Dendritic cell treated with granulocyte-macrophage colony-stimulating factor and Interleukin-4, amounts not matched to agents 40 ng/mL and 50 ng/mL, for 4 days (primary cell): Measurements from ENCODE around the gene FILIP1.

Source experiments
- H3K27ac Mint-ChIP-seq: one replicate; pipeline ENCODE4 v1.8.0; 2022; ENCODE audit warnings: mild to moderate bottlenecking, mixed read lengths
- H3K27me3 Mint-ChIP-seq: one replicate; pipeline ENCODE4 v1.8.0; 2022; ENCODE audit warnings: mild to moderate bottlenecking, mixed read lengths
- H3K36me3 Mint-ChIP-seq: one replicate; pipeline ENCODE4 v1.8.0; 2022; ENCODE audit warnings: low read depth, mixed read lengths
- H3K4me1 Mint-ChIP-seq: one replicate; pipeline ENCODE4 v1.8.0; 2022; ENCODE audit warnings: low read depth, mixed read lengths
- H3K4me3 Mint-ChIP-seq: one replicate; pipeline ENCODE4 v1.8.0; 2022; ENCODE audit warnings: mild to moderate bottlenecking, moderate library complexity, mixed read lengths
- H3K9me3 Mint-ChIP-seq: one replicate; pipeline ENCODE4 v1.8.0; 2022; ENCODE audit warnings: mixed read lengths
- intact Hi-C: fragments of 100-400 bp; cut with micrococcal nuclease; formaldehyde crosslinking; loops from one replicate; pipeline ENCODE4 v1.15.0; 2022

The FILIP1 gene

GRCh38 chr6:75326557-75327258 is 166.9 kb downstream of the FILIP1 start:
- Mint-ChIP-seq H3K36me3 (no peaks in the 10 kb centered on the region), H3K4me3 (no peak overlapping the region), H3K9me3 (no peaks in the 10 kb centered on the region), H3K4me1 (no peaks in the 10 kb centered on the region), H3K27ac (no peak overlapping the region), H3K27me3 (peaks cover 6% of the 10 kb centered on the region)
- intact Hi-C loops: no loop called here

DNA sequence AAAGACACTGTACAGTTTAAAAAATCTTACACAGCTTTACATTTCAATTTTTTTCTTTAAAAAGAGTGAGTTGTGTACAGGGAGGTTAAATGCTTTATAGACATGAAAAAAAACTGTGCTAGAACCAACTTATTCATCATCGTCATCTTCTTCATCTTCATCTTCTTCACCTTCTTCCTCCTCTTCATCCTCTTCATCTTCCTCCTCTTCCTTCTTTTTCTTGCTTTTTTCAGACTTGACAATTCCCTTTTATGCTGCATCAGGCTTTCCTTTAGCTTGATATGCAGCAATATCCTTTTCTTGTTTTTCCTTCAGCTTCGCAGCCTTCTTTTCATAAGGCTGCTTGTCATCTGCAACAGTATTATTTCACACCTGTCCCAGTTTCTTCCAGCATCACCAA is 174.7 kb downstream of the FILIP1 start:
- H3K27me3 Mint-ChIP-seq: peaks cover 11% of the 10 kb centered on the region
- intact Hi-C loops: no loop called here
- H3K4me1 Mint-ChIP-seq: peaks cover 9% of the 10 kb centered on the region
- no peak overlapping the region for H3K27ac Mint-ChIP-seq
- no peaks in the 10 kb centered on the region for H3K36me3 Mint-ChIP-seq
- no peak overlapping the region for H3K4me3 Mint-ChIP-seq
- H3K9me3 Mint-ChIP-seq: no peaks in the 10 kb centered on the region

- H3K9me3 Mint-ChIP-seq: no peaks in the 10 kb centered on the region
- H3K36me3 Mint-ChIP-seq: no peaks in the 10 kb centered on the region
- intact Hi-C loops: no loop called here
- H3K4me1 Mint-ChIP-seq: peaks cover 13% of the 10 kb centered on the region
- no peak overlapping the region for H3K4me3 Mint-ChIP-seq
- peaks cover 14% of the 10 kb centered on the region for H3K27me3 Mint-ChIP-seq
- no peak overlapping the region for H3K27ac Mint-ChIP-seq
Observed at GRCh38 chr6:75317503-75318206, 175.9 kb downstream of the FILIP1 start.

DNA sequence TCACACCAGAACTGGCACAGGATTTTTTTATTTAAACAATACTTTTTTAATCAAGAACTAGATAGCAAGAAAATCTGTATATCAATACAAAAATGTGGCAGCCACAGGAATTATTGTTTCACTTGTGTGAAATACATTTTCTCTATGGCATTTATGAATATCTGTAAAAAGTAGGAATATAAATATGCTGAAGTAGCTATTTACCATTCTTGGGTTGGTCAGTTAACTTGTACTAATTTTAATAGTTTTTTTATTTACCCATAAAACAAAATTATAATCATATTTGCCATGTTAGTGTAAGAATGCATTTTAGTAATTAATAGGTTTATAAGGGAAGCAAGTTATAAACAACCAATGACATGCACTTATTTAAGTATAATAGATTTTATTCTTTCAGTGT is 177.6 kb downstream of the FILIP1 start:
- H3K4me1 Mint-ChIP-seq: peaks cover 13% of the 10 kb centered on the region
- H3K9me3 Mint-ChIP-seq: no peaks in the 10 kb centered on the region
- no peak overlapping the region for H3K27ac Mint-ChIP-seq
- no peak overlapping the region for H3K4me3 Mint-ChIP-seq
- H3K27me3 Mint-ChIP-seq: peaks cover 15% of the 10 kb centered on the region
- intact Hi-C loops: no loop called here
- no peaks in the 10 kb centered on the region for H3K36me3 Mint-ChIP-seq

DNA sequence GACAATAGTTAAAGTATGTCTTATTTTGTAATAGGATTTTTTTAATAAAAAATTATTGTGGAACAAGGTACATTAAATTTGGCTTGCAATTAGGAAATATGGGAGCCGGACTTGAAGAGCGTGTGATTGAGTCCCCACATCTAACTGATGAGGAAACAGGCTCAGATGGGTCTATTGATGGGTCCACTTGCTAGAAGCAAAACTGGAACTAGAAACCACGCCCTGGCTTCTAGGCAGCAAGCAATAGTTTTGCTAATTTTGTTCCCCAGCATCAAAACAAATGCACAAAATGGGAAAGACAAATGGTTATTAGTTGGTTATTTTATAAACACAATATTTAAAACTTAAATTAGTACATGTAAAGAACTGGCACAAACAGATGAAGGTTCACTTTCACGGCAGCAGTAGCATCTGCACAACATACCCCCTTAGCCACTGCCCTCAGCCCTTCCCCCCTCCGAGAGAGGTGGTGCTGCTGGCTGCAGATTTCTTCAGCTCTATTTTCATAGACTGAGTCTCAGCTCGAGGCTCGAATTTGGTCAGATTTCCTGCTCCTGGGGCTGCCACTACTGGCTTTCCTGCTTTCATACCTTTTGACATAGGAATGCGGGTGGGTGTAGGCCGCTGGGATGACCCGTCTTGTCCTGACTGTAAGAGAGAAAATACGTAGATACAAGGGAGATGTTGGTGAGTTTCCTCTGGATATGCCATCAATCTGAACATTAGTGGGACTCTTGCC is 185.2 kb downstream of the FILIP1 start:
- intact Hi-C loops: no loop called here
- no peak overlapping the region for H3K27ac Mint-ChIP-seq
- no peaks in the 10 kb centered on the region for H3K36me3 Mint-ChIP-seq
- H3K9me3 Mint-ChIP-seq: no peaks in the 10 kb centered on the region
- H3K4me3 Mint-ChIP-seq: no peak overlapping the region
- no peaks in the 10 kb centered on the region for H3K4me1 Mint-ChIP-seq
- H3K27me3 Mint-ChIP-seq: peaks cover 15% of the 10 kb centered on the region

DNA sequence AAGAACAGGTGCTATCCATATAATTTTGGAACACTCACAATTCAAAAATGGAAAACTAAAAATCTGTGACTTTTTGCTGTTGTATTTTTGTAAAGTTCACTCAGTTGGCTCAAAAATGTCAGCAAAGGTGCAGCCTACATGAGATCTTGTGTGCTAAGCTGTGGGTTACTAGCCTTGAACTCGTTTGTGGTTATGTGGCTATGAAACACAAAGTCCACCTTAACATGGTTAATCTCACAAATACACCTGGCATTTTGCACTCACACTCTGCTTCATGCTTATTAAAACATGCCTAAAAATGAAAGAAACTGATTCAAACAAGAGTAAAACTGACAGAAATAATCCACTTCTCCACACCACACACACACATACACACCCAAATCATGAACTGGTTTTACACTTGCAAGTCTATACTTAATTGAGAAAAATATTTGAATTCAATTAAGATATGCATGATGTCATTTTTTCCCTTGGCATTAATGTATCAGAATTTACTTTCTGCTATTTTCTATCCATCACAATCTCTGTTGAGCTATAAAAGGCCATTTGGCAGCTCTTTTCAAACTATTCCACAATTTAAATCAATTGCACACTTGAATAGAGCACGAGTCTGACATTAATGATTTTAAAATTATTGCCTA is 186.1 kb downstream of the FILIP1 start:
- H3K36me3 Mint-ChIP-seq: no peaks in the 10 kb centered on the region
- peaks cover 15% of the 10 kb centered on the region for H3K27me3 Mint-ChIP-seq
- H3K4me3 Mint-ChIP-seq: no peak overlapping the region

DNA sequence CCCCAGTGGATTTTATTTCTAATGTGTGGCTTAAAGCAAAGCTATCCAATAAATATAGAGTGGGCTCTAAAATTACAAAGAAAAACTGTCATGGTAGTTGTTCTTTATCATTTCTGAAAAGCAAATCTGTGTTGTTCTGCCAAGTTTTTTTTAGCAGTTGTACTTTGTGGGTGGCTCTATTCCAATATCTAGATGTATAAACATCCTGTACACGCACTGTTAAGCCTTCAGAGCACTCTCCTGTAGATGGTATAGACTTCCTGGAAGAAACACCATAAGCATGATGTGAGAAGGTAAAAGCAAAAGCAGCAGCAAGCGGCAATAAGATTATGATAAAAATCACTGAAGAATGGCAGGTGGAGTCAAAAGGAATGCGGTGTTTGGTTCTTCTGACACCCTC is 187.5 kb downstream of the FILIP1 start:
- no peaks in the 10 kb centered on the region for H3K9me3 Mint-ChIP-seq
- no peaks in the 10 kb centered on the region for H3K4me1 Mint-ChIP-seq
- intact Hi-C loops: no loop called here
- H3K27me3 Mint-ChIP-seq: peaks cover 14% of the 10 kb centered on the region
- H3K27ac Mint-ChIP-seq: no peak overlapping the region
- H3K4me3 Mint-ChIP-seq: no peak overlapping the region
- H3K36me3 Mint-ChIP-seq: no peaks in the 10 kb centered on the region

More for the DNA sequence above, 186.1 kb downstream of the FILIP1 start:
- H3K9me3 Mint-ChIP-seq: no peaks in the 10 kb centered on the region
- intact Hi-C loops: no loop called here
- no peak overlapping the region for H3K27ac Mint-ChIP-seq
- H3K4me1 Mint-ChIP-seq: no peaks in the 10 kb centered on the region

GRCh38 chr6:75305573-75305972 is 188.0 kb downstream of the FILIP1 start:
- Mint-ChIP-seq H3K9me3 (no peaks in the 10 kb centered on the region), H3K4me1 (peaks cover 4% of the 10 kb centered on the region), H3K27me3 (peaks cover 14% of the 10 kb centered on the region), H3K27ac (no peak overlapping the region), H3K4me3 (no peak overlapping the region), H3K36me3 (no peaks in the 10 kb centered on the region)
- intact Hi-C loops: no loop called here

GRCh38 chr6:75302280-75302679 is 191.3 kb downstream of the FILIP1 start:
- Mint-ChIP-seq H3K9me3 (no peaks in the 10 kb centered on the region), H3K27ac (no peak overlapping the region), H3K27me3 (peaks cover 14% of the 10 kb centered on the region), H3K4me1 (peaks cover 13% of the 10 kb centered on the region), H3K36me3 (no peaks in the 10 kb centered on the region), H3K4me3 (no peak overlapping the region)
- intact Hi-C loops: loop anchor here (5.0 kb wide), 1 partner anchor 35 kb away; no protein-coding TSS in a partner anchor

DNA sequence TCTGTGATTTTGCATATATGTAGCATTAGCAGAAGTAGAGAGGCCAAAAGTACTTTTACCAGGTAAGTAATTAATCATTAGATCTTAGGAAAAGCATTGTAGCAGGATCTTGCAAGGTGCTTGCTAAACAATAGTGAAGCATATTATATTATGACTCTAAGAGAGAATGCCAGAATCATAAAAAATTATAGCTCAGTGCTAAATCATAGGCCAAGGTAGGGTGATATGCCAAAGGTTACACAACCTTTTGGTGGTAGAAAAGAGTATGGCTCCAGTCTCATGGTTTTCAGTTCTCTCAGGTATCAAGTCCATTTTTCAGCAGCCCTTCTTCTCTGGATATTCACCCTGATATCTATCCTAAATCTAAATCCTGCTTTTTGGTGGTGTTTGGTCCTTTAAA is 192.1 kb downstream of the FILIP1 start:
- H3K36me3 Mint-ChIP-seq: no peaks in the 10 kb centered on the region

DNA sequence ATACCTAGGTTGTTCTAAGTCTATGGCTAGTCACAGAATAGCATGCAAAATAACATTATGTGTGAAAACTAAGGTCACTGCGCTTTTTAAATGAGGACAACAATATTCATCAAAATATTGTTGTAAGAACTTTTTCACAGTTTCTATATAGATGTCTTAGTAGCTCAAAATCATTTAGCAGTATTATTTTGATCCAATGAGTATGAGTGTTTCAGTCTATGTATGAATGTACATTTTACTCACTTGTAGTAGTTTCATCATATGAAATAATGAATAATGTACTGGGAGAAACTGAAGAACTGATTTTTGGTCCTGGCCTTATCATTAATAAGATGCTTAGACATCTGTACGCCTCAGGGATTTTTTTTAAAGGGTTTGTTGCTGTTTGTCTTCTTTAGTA is 192.5 kb downstream of the FILIP1 start:
- no peak overlapping the region for H3K27ac Mint-ChIP-seq
- no peak overlapping the region for H3K4me3 Mint-ChIP-seq
- H3K27me3 Mint-ChIP-seq: peaks cover 10% of the 10 kb centered on the region
- H3K4me1 Mint-ChIP-seq: peaks cover 13% of the 10 kb centered on the region
- no peaks in the 10 kb centered on the region for H3K9me3 Mint-ChIP-seq
- no peaks in the 10 kb centered on the region for H3K36me3 Mint-ChIP-seq
- intact Hi-C loops: loop anchor here (5.0 kb wide), 1 partner anchor 34 kb away; no protein-coding TSS in a partner anchor

More for the DNA sequence above, 192.1 kb downstream of the FILIP1 start:
- Mint-ChIP-seq H3K9me3 (no peaks in the 10 kb centered on the region), H3K4me1 (peaks cover 13% of the 10 kb centered on the region), H3K27ac (no peak overlapping the region), H3K27me3 (peaks cover 11% of the 10 kb centered on the region), H3K4me3 (no peak overlapping the region)
- intact Hi-C loops: loop anchor here (5.0 kb wide), 1 partner anchor 34 kb away; no protein-coding TSS in a partner anchor

- Mint-ChIP-seq H3K4me3 (peak overlapping the region; percentile 52), H3K27ac (peak overlapping the region; percentile 82), H3K36me3 (no peaks in the 10 kb centered on the region), H3K27me3 (peaks cover 10% of the 10 kb centered on the region), H3K9me3 (no peaks in the 10 kb centered on the region), H3K4me1 (peaks cover 13% of the 10 kb centered on the region)
- intact Hi-C loops: loop anchor here (5.0 kb wide), 1 partner anchor 33 kb away; no protein-coding TSS in a partner anchor
Observed at GRCh38 chr6:75300531-75300855, 193.1 kb downstream of the FILIP1 start.

DNA sequence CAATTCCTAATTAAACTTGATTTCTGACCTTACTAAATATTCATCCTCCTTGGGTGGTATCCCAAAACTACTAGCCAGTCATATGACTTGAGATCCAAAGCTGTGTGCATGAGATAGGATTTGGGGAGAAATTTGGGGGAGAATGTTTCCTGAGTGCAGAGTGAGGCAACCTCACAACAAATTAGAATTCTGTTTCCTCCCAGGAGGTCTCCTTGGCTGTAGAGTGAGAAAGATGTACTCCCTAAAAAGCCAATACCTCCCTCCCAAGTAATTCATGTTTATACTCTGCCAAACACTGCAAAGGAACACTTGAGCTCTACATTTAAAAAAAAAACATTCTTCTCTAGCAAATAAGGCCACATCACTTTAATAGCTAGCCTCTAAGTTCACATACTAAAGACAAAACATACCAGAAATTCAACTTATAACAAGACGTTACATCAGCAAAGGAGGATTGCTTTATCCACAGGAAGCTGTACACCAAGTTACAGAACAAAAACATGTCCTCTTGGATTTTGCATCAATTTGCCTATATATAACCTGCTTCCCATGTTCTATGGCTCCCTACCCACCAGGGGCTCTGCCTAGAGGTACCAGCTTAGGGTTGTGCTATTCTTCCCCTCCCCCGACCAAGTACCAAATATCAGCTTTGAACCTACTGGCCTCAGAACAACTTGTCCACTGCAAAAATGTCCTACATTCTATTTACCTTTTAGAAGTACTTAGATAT is 193.6 kb downstream of the FILIP1 start:
- peaks cover 13% of the 10 kb centered on the region for H3K4me1 Mint-ChIP-seq
- peak overlapping the region; percentile 52 for H3K4me3 Mint-ChIP-seq
- H3K27ac Mint-ChIP-seq: peak overlapping the region; percentile 82
- H3K27me3 Mint-ChIP-seq: peaks cover 7% of the 10 kb centered on the region
- intact Hi-C loops: loop anchor here (5.0 kb wide), 1 partner anchor 33 kb away; no protein-coding TSS in a partner anchor
- no peaks in the 10 kb centered on the region for H3K36me3 Mint-ChIP-seq
- no peaks in the 10 kb centered on the region for H3K9me3 Mint-ChIP-seq
